Esophagus squamous epithelium (tissue), 4 donors: ENCODE results near the gene NDUFS3.

Experiments used
- CTCF ChIP-seq, 6 experiments: fragments of 450-650 bp in 4 of 6; fragments of 200-600 bp in 2 of 6; sonication (generic) in 2 of 6; IDR thresholded peaks; one replicate each; pipeline ENCODE4 v1.5.1; 2016 to 2019; ENCODE audit warnings: antibody characterized with exemption in 6 of 6, mild to moderate bottlenecking in 4 of 6, moderate library complexity in 4 of 6
- POLR2A ChIP-seq, 4 donors: fragments of 450-650 bp; IDR thresholded peaks; one replicate each; pipeline ENCODE4 v1.6.1; 2017; ENCODE audit warnings: antibody characterized with exemption in 4 of 4, mild to moderate bottlenecking in 4 of 4, moderate library complexity in 3 of 4

- TF ChIP-seq CTCF (IDR thresholded peaks at IDR 0.05), result no peak
- TF ChIP-seq POLR2A (IDR thresholded peaks at IDR 0.05), result no peak
These were observed 30.8 kb downstream of the NDUFS3 start for GRCh38 chr11:47609675-47610074.
